GM19238 (cell line): Measurements from ENCODE around the gene ARSA.

Experiments
- DNase-seq: peaks from one replicate; pipeline ENCODE4 v3.0.0; 2011; ENCODE audit warnings: low spot score; ENCODE audit not compliant: insufficient read length

The ARSA gene

GRCh38 chr22:50581031-50581949, 46.7 kb downstream of the ARSA start:
- DNase-seq, result no peak

- no peak for DNase-seq
These were observed 48.2 kb downstream of the ARSA start for GRCh38 chr22:50579752-50580151.

DNA sequence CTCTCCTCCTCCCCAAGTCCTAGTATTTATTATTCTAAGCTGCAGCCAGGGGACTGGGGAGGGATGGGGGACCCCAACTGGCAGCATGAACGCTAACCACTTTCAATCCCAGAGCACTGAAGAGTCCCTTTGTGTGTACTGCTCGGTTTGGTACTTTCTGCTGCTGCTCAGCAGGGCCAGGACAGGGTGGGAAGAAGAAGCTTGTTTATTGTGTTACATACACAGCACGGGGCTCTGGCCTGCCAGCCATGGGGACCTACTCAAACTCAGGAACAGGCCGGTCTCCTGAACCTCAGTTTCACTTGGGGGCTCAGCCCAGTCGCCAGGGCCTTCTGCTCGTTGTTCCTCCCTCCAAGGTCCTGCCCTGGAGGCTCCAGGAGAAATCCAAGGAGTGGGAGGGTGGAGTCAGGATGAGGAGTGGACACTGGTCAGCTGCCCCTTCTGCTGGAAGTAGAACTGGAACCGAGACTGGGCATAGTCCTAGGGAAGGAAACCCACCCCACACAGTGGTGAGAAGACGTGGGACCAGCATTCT, 49.1 kb downstream of the ARSA start:
- no peak for DNase-seq

DNA sequence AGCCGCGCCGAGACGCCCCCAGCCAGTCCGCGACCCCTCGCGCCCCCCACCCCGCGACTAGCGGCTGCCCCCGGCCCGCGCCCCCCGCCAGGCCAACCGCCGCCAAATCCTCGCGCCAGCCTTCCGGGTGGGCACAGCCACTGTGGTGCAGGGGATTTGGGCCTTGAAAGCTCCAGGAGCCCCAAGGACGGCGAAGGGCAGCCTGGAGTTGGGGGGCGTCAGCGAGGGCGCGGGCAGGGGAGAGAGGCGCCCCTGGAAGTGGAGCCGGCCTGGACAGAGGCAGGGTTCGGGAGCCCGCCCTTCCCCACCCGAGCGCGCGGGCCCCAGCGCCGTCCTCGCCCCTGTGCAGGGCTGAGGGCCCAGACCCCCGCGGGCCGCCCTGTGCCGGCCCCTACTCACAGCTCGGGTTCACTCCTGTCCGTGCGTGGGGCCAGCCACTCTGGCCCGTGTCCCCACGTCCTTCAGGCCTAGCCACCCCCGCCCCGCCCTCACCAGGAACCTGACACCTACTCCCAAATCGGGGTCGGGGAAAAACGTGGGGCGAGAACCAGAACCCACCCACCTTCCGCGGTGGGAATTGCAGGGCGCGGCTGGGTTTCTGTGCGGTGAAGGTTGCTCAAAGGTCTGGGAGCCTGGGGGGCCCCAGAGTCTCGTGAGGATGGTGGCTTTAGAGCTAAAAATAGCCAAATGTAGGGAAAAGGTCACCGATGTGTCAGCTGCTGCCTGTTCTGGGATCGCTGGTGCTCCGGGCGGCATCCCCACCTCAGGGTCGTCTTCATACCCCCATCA, 49.8 kb downstream of the ARSA start, which contains the start of gene CPT1B:
CPT1B (minus strand) TSS at position 441 of the 789 bp plus-strand sequence. CDS start 512 bp downstream, outside the sequence.
- DNase-seq, result no peak

- DNase-seq, result no peak
These were observed 50.3 kb downstream of the ARSA start for GRCh38 chr22:50577697-50577986.

DNA sequence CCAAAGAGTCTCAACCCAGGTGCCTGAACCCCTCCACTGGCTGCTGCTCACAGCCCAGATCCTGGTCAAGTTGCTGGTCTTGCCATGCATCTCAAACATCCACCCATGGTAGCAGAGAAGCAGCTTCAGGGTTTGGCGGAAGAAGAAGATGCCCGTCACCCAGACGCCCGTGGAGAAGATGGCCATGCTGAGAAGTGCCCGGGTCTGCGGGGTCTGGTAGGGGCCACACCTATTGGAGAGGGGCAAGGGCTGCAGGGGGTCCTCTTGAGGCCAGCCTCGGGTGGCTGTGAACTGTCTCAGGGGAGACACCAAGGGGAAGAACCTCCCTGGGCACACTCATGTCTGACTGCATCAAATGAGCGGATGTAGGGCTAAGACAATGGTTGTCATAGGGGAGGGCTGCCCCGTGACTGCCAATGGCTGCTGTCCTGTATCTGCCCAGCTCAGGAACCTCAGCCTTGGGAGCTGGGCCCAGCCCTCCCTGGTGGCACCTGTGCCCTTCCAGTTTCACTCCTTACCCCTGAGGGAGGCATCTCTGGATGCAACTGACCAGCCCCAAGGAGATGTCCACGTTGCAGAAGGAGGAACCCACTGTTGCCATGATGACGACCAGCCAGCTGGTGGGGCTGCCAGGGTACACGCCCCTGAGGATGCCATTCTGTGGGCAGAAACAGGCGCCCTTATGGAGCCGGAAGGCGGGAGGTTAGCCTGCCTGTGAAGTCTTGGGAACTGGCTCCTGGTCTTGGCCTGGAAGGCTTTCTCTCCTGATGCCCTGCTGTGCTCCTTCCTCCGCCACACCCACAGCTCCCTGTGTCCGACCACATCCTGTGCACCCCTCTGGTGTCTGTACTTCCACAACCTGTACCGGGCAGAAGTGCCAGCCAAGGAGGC, 50.9 kb downstream of the ARSA start:
- no peak for DNase-seq

- DNase-seq, result no peak
These were observed 51.9 kb downstream of the ARSA start for GRCh38 chr22:50576070-50576469.

DNA sequence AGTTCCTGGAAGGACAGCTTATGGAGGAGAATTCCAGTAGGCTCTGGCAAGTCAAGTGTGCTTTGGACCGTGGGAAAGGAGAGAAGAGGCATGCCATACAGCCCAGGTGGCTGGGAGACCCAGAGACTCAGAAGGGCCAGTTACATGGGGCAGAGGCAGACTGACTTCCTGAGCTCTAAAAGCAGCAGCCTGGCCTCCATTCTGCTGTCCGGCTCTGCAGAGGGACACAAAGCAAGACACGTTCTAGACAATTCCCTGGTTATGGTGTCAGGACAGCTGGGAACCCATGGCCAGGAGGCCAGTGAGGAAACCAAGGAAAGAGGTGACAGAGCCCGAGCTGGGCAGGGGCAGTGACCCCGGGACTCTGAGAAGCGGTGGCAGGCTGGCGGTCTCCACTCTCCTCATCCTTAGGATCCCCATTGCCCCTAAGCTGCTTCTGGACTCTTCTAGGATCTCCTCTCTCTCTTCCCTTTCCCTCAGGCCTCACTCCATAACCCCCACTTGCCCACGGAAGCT, 52.5 kb downstream of the ARSA start:
- no peak for DNase-seq
